Fibroblast of villous mesenchyme (primary cell): ENCODE measurements around the gene ST3GAL5. TPM values are rescaled to one million over a fixed set of nuclear protein-coding genes. Genes with fewer than 3 reads are reported as not detected.

Experiments
- DNase-seq: peaks from one replicate; pipeline ENCODE4 v3.0.0-alpha.2; 2010; ENCODE audit warnings: low read depth
- H3K4me3 ChIP-seq: 2 replicates; pipeline ENCODE4 v1.5.1; 2011; ENCODE audit warnings: low read depth, mild to moderate bottlenecking, low read length
- total RNA-seq: library from RNA; depleted of rRNA; stranded (reverse); fragments of >200 nt; gene quantifications from 2 replicates; pipeline ENCODE4 v1.2.3, GENCODE V29; 2012
- TF ChIP-seq, protein P1 (sequence below): IDR thresholded peaks from 2 replicates; pipeline ENCODE4 v1.5.1; 2012; ENCODE audit warnings: low read depth, mild to moderate bottlenecking, low read length; ENCODE audit not compliant: insufficient read depth

The ST3GAL5 gene
- total RNA-seq, 1 donor: 27.6 TPM

DNA sequence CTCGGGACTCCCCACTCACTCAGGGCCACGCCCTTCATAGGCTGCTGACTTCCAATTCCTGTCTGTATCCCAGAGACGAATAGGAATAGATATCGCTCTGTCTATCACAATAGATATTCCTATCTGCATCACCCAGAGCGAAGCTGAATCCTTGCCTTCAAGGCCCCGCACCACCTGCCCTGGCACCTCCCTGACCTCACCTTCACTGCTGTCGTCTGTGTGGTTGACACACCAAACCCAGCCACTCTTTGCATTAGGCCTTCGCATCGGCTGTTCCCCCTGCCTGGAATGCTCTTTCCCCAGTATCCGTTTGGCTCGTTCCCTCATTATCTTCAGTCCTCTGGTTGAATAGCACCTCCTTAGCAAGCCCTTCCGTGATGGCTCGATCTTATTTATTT lies 91.5 kb downstream of the ST3GAL5 start:
- no peak overlapping the region for H3K4me3 ChIP-seq
- DNase-seq: no peak
- TF ChIP-seq, protein P1, sequence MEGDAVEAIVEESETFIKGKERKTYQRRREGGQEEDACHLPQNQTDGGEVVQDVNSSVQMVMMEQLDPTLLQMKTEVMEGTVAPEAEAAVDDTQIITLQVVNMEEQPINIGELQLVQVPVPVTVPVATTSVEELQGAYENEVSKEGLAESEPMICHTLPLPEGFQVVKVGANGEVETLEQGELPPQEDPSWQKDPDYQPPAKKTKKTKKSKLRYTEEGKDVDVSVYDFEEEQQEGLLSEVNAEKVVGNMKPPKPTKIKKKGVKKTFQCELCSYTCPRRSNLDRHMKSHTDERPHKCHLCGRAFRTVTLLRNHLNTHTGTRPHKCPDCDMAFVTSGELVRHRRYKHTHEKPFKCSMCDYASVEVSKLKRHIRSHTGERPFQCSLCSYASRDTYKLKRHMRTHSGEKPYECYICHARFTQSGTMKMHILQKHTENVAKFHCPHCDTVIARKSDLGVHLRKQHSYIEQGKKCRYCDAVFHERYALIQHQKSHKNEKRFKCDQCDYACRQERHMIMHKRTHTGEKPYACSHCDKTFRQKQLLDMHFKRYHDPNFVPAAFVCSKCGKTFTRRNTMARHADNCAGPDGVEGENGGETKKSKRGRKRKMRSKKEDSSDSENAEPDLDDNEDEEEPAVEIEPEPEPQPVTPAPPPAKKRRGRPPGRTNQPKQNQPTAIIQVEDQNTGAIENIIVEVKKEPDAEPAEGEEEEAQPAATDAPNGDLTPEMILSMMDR: no peak

DNA sequence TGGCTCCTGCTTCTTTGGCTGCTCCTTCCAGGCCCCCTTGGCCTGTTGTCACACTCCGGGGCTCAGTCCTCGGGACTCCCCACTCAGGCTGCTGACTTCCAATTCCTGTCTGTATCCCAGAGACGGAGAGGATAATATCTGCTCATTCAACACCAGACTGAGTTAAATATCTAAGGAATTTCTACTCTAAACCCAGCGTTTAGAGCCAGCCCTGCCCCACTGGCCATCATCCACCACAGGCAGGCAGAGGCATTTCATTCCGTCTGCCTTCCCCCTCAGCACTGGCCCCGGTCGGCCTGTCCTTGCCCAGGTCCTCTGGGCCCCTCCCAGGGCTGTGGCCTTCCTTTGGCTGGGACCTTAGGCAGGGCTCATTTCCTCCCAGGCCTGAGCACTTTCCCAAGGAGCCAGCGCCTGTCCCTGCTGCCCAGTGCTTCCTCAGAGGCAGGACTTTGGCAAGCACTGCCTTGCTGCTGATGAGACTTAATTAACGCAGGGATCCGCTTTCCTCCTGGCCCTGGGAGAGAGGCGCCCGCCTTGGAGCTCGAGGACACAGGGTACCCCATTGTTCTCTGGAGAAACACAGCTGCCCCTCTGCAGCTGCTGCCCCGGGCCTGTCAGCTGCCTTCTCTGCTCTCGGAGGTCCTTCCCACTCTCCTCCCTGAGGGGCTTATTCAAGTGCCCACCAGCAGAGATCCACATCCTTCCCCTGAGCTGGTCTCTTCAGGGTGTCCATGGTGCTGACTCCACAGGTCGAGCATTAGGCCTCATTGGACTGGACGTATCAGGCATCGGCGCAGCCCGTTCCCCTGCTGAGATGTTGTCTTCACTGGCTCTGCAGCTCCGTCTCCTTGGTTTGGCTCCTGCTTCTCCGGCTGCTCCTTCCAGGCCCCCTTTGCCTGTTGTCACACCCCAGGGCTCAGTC lies 92.2 kb downstream of the ST3GAL5 start:
- TF ChIP-seq, protein P1: no peak
- DNase-seq: no peak
- H3K4me3 ChIP-seq: no peak overlapping the region

DNA sequence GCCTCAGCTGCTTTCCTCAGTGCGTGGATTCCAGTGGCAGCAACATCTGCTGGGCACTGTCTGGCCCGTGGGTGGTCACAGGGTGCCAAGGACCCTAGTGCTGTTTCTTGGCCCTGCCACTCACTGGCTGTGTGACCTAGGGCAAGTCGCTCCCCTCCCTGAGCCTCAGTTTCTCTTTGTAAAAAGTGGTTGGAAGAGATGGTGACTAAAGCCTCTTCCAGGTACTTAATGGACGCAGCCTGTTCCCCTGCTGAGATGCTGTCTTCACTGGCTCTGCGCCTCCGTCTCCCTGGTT lies 92.8 kb downstream of the ST3GAL5 start:
- H3K4me3 ChIP-seq: no peak overlapping the region
- no peak for DNase-seq
- TF ChIP-seq, protein P1: no peak

DNA sequence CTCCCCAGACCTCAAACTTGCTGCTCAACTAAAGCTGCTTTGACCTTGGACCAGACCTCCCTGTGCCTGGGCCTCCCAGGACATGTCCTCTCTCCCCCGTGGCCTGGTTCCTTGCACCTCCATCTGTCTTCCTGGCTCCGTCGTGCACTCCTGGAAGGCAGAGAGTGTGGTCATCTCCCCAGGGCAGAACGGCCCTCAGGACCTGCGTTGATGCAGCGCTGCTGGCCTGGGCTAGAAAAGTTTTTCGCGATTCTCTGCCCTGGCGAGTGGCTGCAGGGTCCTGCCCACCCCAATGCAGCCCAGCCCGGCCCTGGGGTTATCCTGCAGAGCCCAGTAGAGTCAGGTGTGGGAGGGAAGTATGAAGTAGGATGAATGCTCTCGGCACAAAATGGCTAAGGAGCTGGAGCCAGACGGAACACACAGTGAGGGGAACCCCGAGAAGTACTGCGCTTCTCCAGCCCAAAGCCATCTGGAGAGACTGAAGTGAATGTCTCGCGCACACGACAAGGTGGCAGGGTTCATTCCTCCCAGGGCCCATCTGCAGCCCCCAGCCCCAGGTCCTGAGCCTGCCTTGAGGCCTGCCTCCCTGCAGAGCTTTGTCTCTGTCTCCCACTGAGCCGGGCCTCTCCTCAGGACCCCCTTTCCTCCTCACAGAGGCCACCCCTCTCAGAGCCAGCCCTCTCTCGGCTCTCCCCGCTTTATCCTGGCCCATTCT lies 93.3 kb downstream of the ST3GAL5 start:
- no peak overlapping the region for H3K4me3 ChIP-seq
- no peak for DNase-seq
- TF ChIP-seq, protein P1: no peak

DNA sequence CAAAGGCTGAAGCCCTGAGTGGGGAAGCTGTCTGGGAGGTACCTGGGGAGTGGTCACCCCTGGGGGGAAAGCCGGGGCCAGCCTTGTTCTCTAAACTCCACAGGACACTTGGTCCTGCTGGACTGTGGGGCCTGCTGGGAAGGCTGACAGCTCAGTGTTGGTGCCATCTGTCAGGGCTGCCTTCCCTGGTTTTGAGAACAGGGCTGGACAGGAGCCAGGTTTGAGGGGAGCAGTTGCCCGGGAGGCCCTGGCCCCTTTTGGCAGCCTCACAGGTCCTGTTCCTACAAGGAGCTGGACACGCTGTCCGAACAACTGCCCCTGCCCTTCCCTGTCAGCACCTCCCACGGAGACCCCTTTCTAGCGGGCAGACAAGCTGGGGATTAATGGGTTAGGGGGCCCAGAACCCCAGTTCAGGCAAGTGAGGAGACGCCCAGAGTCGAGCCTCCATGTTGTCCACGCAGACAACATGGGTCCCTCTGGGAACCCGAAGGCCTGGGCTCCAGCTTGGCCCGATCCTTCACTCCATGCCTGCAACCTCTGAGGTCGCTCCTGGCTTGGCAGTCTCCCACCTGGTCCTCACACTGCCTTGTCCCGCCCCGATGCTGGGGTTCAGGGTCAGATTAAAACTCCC lies 94.2 kb downstream of the ST3GAL5 start:
- no peak for DNase-seq
- TF ChIP-seq, protein P1: no peak
- H3K4me3 ChIP-seq: no peak overlapping the region

DNA sequence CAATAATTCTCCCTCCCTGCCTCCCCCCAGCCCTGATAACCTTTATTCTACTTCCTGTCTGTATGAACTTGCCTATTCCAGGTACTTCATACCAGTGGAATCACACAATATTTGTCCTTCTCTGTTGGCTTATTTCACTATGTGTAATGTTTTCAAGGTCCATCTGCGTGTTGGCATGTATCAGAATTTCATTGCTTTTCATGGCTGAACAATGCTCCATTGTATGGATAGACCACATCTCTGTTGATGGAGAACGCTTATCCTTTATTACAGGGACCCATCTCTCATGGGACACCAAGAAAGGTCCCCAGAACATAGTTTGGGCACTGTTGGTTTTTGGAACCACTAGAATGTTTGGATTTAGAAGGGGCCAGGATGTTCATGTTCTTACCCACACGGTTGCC lies 94.8 kb downstream of the ST3GAL5 start:
- no peak for DNase-seq
- TF ChIP-seq, protein P1: no peak
- H3K4me3 ChIP-seq: no peak overlapping the region
